Progenitor cell of endocrine pancreas (in vitro differentiated cells): ENCODE results near the gene VCX3B. TPM values are rescaled to one million over a fixed set of nuclear protein-coding genes. Genes with fewer than 3 reads are reported as not detected.
"Not testable (repeated sequence)": the region's sequence is repeated elsewhere in the genome, so short reads cannot be mapped to it uniquely, and the experiment has no call there.

Experiments used
- DNase-seq: peaks from one replicate; pipeline ENCODE4 v3.0.0; 2021; ENCODE audit warnings: low spot score; ENCODE audit not compliant: unreplicated experiment
- H3K27ac Mint-ChIP-seq: 2 replicates; pipeline ENCODE4 v1.8.0; 2021; ENCODE audit warnings: mild to moderate bottlenecking, moderate library complexity, mixed read lengths
- H3K27me3 Mint-ChIP-seq: 2 replicates; pipeline ENCODE4 v1.8.0; 2021; ENCODE audit warnings: mixed read lengths
- H3K36me3 Mint-ChIP-seq: 2 replicates; pipeline ENCODE4 v1.8.0; 2022; ENCODE audit warnings: mixed read lengths; ENCODE audit not compliant: insufficient read depth
- H3K4me1 Mint-ChIP-seq: 2 replicates; pipeline ENCODE4 v1.8.0; 2021; ENCODE audit warnings: low read depth, mixed read lengths
- H3K4me3 Mint-ChIP-seq: 2 replicates; pipeline ENCODE4 v1.8.0; 2021; ENCODE audit warnings: low read depth, mild to moderate bottlenecking, moderate library complexity, mixed read lengths
- H3K9me3 Mint-ChIP-seq: 2 replicates; pipeline ENCODE4 v1.8.0; 2021; ENCODE audit warnings: low read depth, mixed read lengths
- long read RNA-seq: library from polyadenylated mRNA; unstranded; transcript quantifications from one replicate; pipeline ENCODE4 v2.0.0, GENCODE V29; 2020
- total RNA-seq: library from RNA; stranded (reverse); gene quantifications from 2 replicates; pipeline ENCODE4 v1.2.1, GENCODE V29; 2021
- TF ChIP-seq, protein P1 (sequence below): fragments of 200-600 bp; sonication (generic); IDR thresholded peaks from one replicate; pipeline ENCODE4 v1.5.0; 2021; ENCODE audit warnings: antibody characterized with exemption, mild to moderate bottlenecking; ENCODE audit not compliant: unreplicated experiment

VCX3B gene
- total RNA-seq = not detected in 2 replicates
- long read RNA-seq = 0 reads

- not testable (repeated sequence) for H3K27ac Mint-ChIP-seq
Observed at GRCh38 chrX:8464530-8464929, at the start of gene VCX3B. TSS of gene VCX3B (plus strand) at chrX:8464830. CDS start at chrX:8465451, 621 bp downstream.

GRCh38 chrX:8418301-8418700 is 46.3 kb upstream of the VCX3B start:
- Mint-ChIP-seq H3K27ac (no peak overlapping the region), H3K9me3 (peaks cover 3% of the 10 kb centered on the region), H3K27me3 (no peaks in the 10 kb centered on the region), H3K36me3 (no peaks in the 10 kb centered on the region), H3K4me1 (no peaks in the 10 kb centered on the region), H3K4me3 (no peak overlapping the region)
- DNase-seq = no peak
- TF ChIP-seq, protein P1, sequence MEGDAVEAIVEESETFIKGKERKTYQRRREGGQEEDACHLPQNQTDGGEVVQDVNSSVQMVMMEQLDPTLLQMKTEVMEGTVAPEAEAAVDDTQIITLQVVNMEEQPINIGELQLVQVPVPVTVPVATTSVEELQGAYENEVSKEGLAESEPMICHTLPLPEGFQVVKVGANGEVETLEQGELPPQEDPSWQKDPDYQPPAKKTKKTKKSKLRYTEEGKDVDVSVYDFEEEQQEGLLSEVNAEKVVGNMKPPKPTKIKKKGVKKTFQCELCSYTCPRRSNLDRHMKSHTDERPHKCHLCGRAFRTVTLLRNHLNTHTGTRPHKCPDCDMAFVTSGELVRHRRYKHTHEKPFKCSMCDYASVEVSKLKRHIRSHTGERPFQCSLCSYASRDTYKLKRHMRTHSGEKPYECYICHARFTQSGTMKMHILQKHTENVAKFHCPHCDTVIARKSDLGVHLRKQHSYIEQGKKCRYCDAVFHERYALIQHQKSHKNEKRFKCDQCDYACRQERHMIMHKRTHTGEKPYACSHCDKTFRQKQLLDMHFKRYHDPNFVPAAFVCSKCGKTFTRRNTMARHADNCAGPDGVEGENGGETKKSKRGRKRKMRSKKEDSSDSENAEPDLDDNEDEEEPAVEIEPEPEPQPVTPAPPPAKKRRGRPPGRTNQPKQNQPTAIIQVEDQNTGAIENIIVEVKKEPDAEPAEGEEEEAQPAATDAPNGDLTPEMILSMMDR = no peak

More at GRCh38 chrX:8464530-8464929, at the start of gene VCX3B:
- not testable (repeated sequence) for H3K36me3 Mint-ChIP-seq, H3K4me3 Mint-ChIP-seq, H3K9me3 Mint-ChIP-seq, H3K27me3 Mint-ChIP-seq, H3K4me1 Mint-ChIP-seq, DNase-seq

- Mint-ChIP-seq H3K27ac (no peak overlapping the region), H3K27me3 (no peaks in the 10 kb centered on the region), H3K9me3 (no peaks in the 10 kb centered on the region), H3K4me3 (no peak overlapping the region), H3K36me3 (no peaks in the 10 kb centered on the region), H3K4me1 (no peaks in the 10 kb centered on the region)
- DNase-seq = no peak
- TF ChIP-seq, protein P1 = no peak
Observed at GRCh38 chrX:8424912-8425311, 39.7 kb upstream of the VCX3B start.

GRCh38 chrX:8429692-8430249 is 34.9 kb upstream of the VCX3B start:
- TF ChIP-seq, protein P1 = no peak
- H3K36me3 Mint-ChIP-seq = no peaks in the 10 kb centered on the region
- H3K4me3 Mint-ChIP-seq = no peak overlapping the region
- H3K9me3 Mint-ChIP-seq = no peaks in the 10 kb centered on the region
- H3K27ac Mint-ChIP-seq = no peak overlapping the region
- H3K27me3 Mint-ChIP-seq = no peaks in the 10 kb centered on the region
- H3K4me1 Mint-ChIP-seq = no peaks in the 10 kb centered on the region
- DNase-seq = no peak

DNA sequence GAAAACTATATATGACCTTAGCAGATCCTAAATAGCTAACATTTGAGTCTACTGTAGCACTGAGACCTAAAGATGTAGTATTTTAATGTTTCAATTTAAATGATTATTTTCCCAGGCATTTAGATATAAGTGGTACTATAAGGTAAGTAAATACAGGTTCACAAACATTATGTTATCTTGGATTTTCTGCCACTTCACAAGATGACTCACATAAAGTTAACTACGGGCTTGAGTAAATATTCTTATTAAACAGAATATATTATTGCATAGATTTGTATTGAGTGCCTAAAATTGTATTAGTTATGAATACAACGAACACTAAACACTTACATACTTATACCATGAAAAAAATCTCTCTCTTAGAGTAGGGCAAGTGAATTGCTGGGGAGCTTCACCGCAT is 34.2 kb upstream of the VCX3B start:
- H3K27ac Mint-ChIP-seq = no peak overlapping the region
- no peak overlapping the region for H3K4me3 Mint-ChIP-seq
- TF ChIP-seq, protein P1 = no peak
- H3K4me1 Mint-ChIP-seq = no peaks in the 10 kb centered on the region
- DNase-seq = no peak
- no peaks in the 10 kb centered on the region for H3K27me3 Mint-ChIP-seq
- H3K36me3 Mint-ChIP-seq = no peaks in the 10 kb centered on the region
- H3K9me3 Mint-ChIP-seq = no peaks in the 10 kb centered on the region

DNA sequence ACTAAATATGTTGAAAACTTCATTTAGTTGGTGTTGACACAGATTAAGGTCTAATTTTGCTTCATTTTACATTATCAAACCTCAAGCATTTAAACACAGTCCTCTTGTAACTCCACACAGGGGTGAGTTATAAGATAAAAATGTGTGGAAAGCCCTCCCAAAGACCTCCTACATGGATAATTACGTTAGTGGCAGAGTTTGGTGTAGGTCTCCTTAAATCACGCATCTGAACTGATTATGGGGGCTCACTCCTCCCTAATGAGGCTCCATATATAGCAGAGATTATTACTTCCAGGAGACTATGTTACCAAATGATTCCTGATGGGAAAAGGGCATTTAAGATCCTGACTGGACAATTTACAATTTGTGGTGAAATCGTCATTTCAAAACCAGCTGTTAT is 32.2 kb upstream of the VCX3B start:
- DNase-seq = no peak
- H3K27ac Mint-ChIP-seq = no peak overlapping the region
- H3K36me3 Mint-ChIP-seq = no peaks in the 10 kb centered on the region
- no peaks in the 10 kb centered on the region for H3K9me3 Mint-ChIP-seq
- no peaks in the 10 kb centered on the region for H3K27me3 Mint-ChIP-seq
- H3K4me1 Mint-ChIP-seq = no peaks in the 10 kb centered on the region
- H3K4me3 Mint-ChIP-seq = no peak overlapping the region
- TF ChIP-seq, protein P1 = no peak
